SK-N-SH (cell line): ENCODE data around the gene RAI1. TPM values are rescaled to one million over a fixed set of nuclear protein-coding genes. Genes with fewer than 3 reads are reported as not detected.

Experiments used
- CTCF ChIA-PET: fragments of 300-600, 350-600 bp; formaldehyde crosslinking; extraction: SDS; loops from one replicate; lab custom pipeline; 2021; lab: Yijun Ruan, JAX
- POLR2A ChIA-PET: fragments of 350-600 bp; sonication (Branson Sonifier 250); formaldehyde crosslinking; extraction: SDS; loops from one replicate; lab custom pipeline; 2020; ENCODE audit warnings: antibody characterized with exemption, inconsistent platforms; lab: Yijun Ruan, JAX
- DNase-seq: peaks from one replicate; pipeline ENCODE4 v3.0.0; 2012
- H2AFZ ChIP-seq: fragments of 200-600 bp; sonication (generic); 2 replicates; pipeline ENCODE4 v1.8.1; 2016; ENCODE audit warnings: antibody characterized with exemption, mild to moderate bottlenecking, low read depth
- H3F3A ChIP-seq: fragments of 200-600 bp; sonication (generic); replicated peaks from 2 replicates; pipeline ENCODE3; 2016; ENCODE audit warnings: antibody characterized with exemption, mild to moderate bottlenecking; ENCODE audit not compliant: insufficient read depth
- H3K27ac ChIP-seq, 2 experiments: fragments of 200-500 bp in 1 of 2; fragments of 200-600 bp in 1 of 2; sonication (Bioruptor generic) in 1 of 2; sonication (generic), shearing (Covaris generic) in 1 of 2; 2 replicates each; pipeline versions ENCODE4 v1.5.1 to v1.6.1; 2014 to 2016; ENCODE audit warnings: low read depth in 2 of 2, inconsistent platforms in 1 of 2, low read length in 1 of 2, mild to moderate bottlenecking in 1 of 2, mixed read lengths in 1 of 2
- H3K27me3 ChIP-seq: fragments of 200-600 bp; sonication (generic), shearing (Covaris generic); 2 replicates; pipeline ENCODE4 v1.6.1; 2016; ENCODE audit warnings: mixed run types; ENCODE audit not compliant: insufficient read depth
- H3K36me3 ChIP-seq, 2 experiments: fragments of 200-500 bp in 1 of 2; fragments of 200-600 bp in 1 of 2; sonication (Bioruptor generic) in 1 of 2; sonication (generic) in 1 of 2; replicated peaks in 1 of 2; 2 replicates each; pipeline versions ENCODE3 to v1.5.1; 2014 to 2016; ENCODE audit warnings: low read length in 1 of 2, mild to moderate bottlenecking in 1 of 2; ENCODE audit not compliant: insufficient read depth in 2 of 2, control insufficient read depth in 1 of 2
- H3K4me1 ChIP-seq, 2 experiments: fragments of 200-500 bp in 1 of 2; fragments of 200-600 bp in 1 of 2; sonication (Bioruptor generic) in 1 of 2; sonication (generic), shearing (Covaris generic) in 1 of 2; 2 replicates each; pipeline versions ENCODE4 v1.5.1 to v1.6.1; 2014 to 2016; ENCODE audit warnings: low read depth in 1 of 2, low read length in 1 of 2, mixed run types in 1 of 2; ENCODE audit not compliant: insufficient read depth in 2 of 2, control insufficient read depth in 1 of 2
- H3K4me2 ChIP-seq: fragments of 200-600 bp; sonication (generic), shearing (Covaris generic); 2 replicates; pipeline ENCODE4 v1.6.1; 2017; ENCODE audit warnings: mixed run types
- H3K4me3 ChIP-seq, 2 experiments: fragments of 200-500 bp in 1 of 2; fragments of 200-600 bp in 1 of 2; sonication (Bioruptor generic) in 1 of 2; sonication (generic), shearing (Covaris generic) in 1 of 2; 2 replicates each; pipeline versions ENCODE4 v1.5.1 to v1.8.1; 2014 to 2016; ENCODE audit warnings: low read depth in 2 of 2, inconsistent platforms in 1 of 2, low read length in 1 of 2, mild to moderate bottlenecking in 1 of 2, mixed read lengths in 1 of 2, moderate library complexity in 1 of 2
- H3K79me2 ChIP-seq: fragments of 200-600 bp; sonication (generic); 2 replicates; pipeline ENCODE4 v1.8.1; 2017; ENCODE audit warnings: mild to moderate bottlenecking; ENCODE audit not compliant: insufficient read depth
- H3K9ac ChIP-seq: fragments of 200-600 bp; sonication (generic); 2 replicates; pipeline ENCODE4 v1.6.1; 2017; ENCODE audit warnings: mixed run types
- H3K9me2 ChIP-seq: fragments of 200-600 bp; sonication (generic); 2 replicates; pipeline ENCODE4 v1.6.1; 2017; ENCODE audit warnings: mixed run types
- H3K9me3 ChIP-seq: fragments of 200-600 bp; sonication (generic); 2 replicates; pipeline ENCODE4 v1.6.1; 2017; ENCODE audit warnings: mixed run types, mild to moderate bottlenecking, moderate library complexity
- H4K20me1 ChIP-seq: fragments of 200-600 bp; sonication (generic); 2 replicates; pipeline ENCODE4 v1.6.1; 2017; ENCODE audit warnings: mild to moderate bottlenecking, mixed run types; ENCODE audit not compliant: insufficient read depth
- FOXJ3 ChIP-seq: sonication (generic); formaldehyde crosslinking; IDR thresholded peaks from 2 replicates; pipeline ENCODE4 v1.5.1; 2020; ENCODE audit warnings: mild to moderate bottlenecking, missing genetic modification reagents
- GABPA ChIP-seq: IDR thresholded peaks from 2 replicates; pipeline ENCODE4 v1.4.0; 2012; ENCODE audit warnings: low read depth, mild to moderate bottlenecking
- SMC3 ChIP-seq: IDR thresholded peaks from 2 replicates; pipeline ENCODE4 v1.6.1; 2012; ENCODE audit warnings: low read depth, low read length, improper control_type of control experiment
- WGBS: methylation state at CpG from one replicate; pipeline ENCODE4 v1.1.6; 2017; ENCODE audit warnings: low lambda C conversion rate; 5-methylcytosine and 5-hydroxymethylcytosine counted together
- polyA plus RNA-seq, 3 experiments: library from polyadenylated mRNA; depleted of rRNA; stranded (reverse); fragments of >200 nt; gene quantifications; 2 replicates each; pipeline ENCODE4 v1.2.3, GENCODE V29; 2012
- TF ChIP-seq, protein P1 (sequence below): fragments of 200-600 bp; sonication (generic); IDR thresholded peaks from 2 replicates; pipeline ENCODE4 v1.6.1; 2017; ENCODE audit warnings: antibody characterized with exemption, mild to moderate bottlenecking, moderate library complexity
- TF ChIP-seq, protein P2 (sequence below): IDR thresholded peaks from 2 replicates; pipeline ENCODE4; 2012
- TF ChIP-seq, protein P3 (sequence below): IDR thresholded peaks from 2 replicates; pipeline ENCODE4 v1.4.0; 2012; ENCODE audit warnings: low read depth, borderline replicate concordance
- TF ChIP-seq, protein P4 (sequence below): fragments of 150-350 bp; IDR thresholded peaks from 2 replicates; pipeline ENCODE4 v1.6.1; 2016; ENCODE audit warnings: mild to moderate bottlenecking, low read depth, low read length

The RAI1 gene
- polyA plus RNA-seq, 1 of the 3 experiments (the other 2 are of a cell fraction): 4.7 TPM

DNA sequence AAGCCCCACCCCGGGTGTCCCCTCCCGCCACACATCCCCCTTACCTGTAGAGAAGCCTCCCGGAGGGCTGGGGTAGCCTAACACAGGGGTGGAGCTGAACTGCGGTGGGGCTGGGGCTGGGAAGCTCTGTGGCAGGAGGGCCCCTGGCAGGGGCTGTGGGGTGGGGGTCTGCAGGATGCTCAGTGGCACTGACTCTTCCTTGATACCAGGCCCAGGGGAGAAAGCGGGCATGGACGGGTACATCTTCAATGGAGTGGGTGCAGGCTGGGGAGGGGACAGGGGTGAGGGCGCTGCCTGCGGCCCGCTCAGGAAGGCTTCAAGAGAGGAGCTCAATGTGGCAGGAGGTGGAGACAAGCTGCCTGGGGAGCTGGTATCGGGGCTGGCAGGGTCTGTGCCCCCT, 138.8 kb downstream of the RAI1 start (continued):
- TF ChIP-seq, protein P1, sequence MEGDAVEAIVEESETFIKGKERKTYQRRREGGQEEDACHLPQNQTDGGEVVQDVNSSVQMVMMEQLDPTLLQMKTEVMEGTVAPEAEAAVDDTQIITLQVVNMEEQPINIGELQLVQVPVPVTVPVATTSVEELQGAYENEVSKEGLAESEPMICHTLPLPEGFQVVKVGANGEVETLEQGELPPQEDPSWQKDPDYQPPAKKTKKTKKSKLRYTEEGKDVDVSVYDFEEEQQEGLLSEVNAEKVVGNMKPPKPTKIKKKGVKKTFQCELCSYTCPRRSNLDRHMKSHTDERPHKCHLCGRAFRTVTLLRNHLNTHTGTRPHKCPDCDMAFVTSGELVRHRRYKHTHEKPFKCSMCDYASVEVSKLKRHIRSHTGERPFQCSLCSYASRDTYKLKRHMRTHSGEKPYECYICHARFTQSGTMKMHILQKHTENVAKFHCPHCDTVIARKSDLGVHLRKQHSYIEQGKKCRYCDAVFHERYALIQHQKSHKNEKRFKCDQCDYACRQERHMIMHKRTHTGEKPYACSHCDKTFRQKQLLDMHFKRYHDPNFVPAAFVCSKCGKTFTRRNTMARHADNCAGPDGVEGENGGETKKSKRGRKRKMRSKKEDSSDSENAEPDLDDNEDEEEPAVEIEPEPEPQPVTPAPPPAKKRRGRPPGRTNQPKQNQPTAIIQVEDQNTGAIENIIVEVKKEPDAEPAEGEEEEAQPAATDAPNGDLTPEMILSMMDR: no peak
- no peak for TF ChIP-seq FOXJ3 (CRISPR knock-in tag)
- TF ChIP-seq GABPA: no peak
- TF ChIP-seq, protein P2, sequence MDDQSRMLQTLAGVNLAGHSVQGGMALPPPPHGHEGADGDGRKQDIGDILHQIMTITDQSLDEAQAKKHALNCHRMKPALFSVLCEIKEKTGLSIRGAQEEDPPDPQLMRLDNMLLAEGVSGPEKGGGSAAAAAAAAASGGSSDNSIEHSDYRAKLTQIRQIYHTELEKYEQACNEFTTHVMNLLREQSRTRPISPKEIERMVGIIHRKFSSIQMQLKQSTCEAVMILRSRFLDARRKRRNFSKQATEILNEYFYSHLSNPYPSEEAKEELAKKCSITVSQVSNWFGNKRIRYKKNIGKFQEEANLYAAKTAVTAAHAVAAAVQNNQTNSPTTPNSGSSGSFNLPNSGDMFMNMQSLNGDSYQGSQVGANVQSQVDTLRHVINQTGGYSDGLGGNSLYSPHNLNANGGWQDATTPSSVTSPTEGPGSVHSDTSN: no peak
- TF ChIP-seq SMC3: no peak

DNA sequence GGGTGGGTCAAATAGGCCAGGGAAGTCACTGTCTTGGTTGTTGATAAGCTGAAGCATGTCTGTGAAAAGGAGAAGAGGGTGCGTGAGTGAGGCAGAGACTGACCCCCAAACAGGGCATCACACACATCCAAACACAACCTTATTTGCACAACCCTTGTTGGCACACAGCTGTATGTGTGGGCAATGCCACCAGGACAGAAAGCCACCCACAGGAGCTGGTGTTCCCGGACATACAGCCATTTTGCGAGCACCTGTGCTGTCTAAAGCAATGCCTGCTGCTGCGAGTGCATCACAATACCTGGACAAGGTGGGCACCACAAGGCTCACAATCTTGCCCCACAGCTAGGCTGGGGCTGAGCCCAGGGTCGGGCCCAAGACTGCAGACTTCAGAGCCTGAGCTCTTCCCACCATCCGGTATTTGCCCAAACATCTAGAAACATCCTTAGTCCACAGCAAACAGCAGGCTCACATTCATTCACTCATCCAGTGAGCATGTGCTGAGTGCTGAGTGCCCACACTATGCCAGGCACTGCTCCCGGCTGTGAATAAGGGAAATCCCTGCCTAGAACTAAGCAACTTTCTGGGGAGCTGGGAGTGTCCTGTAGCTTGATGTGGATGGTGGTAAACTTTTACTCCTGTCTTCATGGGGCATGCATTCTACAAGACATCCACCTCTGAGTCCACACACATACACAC, 139.4 kb downstream of the RAI1 start:
- Histone ChIP-seq H4K20me1 (peaks cover 7% of the 10 kb centered on the region; the same call in 1 of the 2 replicates), H3K27me3 (no peaks in the 10 kb centered on the region), H3K9me2 (no peaks in the 10 kb centered on the region), H3K9ac (no peak overlapping the region), H3K4me2 (no peak overlapping the region), H2AFZ (no peak overlapping the region), H3K36me3 (peaks cover 0 to 34% of the 10 kb centered on the region in 2 experiments), H3K27ac (peak overlapping the region in 1 of 2 experiments; percentile 86; a peak in 1 of 4 replicates), H3K4me1 (peaks cover 40 to 94% of the 10 kb centered on the region in 2 experiments), H3F3A (peaks cover 9% of the 10 kb centered on the region), H3K9me3 (no peaks in the 10 kb centered on the region), H3K4me3 (no peak overlapping the region; a peak in 1 of 4 replicates)
- no peak for DNase-seq
- WGBS: 91% methylated on average over 5 of the region's 7 CpGs
- ChIA-PET POLR2A (interaction anchor here (0.9 to 1.2 kb wide), 2 partner anchors 9 to 16 kb away, joined by 3 to 7 read pairs; partner anchors contain the start of gene SREBF1), CTCF (interaction anchor here (0.7 to 5.6 kb wide), 7 partner anchors 8 to 213 kb away, joined by 3 to 32 read pairs (median 7); no protein-coding TSS in a partner anchor)
- TF ChIP-seq, protein P3, sequence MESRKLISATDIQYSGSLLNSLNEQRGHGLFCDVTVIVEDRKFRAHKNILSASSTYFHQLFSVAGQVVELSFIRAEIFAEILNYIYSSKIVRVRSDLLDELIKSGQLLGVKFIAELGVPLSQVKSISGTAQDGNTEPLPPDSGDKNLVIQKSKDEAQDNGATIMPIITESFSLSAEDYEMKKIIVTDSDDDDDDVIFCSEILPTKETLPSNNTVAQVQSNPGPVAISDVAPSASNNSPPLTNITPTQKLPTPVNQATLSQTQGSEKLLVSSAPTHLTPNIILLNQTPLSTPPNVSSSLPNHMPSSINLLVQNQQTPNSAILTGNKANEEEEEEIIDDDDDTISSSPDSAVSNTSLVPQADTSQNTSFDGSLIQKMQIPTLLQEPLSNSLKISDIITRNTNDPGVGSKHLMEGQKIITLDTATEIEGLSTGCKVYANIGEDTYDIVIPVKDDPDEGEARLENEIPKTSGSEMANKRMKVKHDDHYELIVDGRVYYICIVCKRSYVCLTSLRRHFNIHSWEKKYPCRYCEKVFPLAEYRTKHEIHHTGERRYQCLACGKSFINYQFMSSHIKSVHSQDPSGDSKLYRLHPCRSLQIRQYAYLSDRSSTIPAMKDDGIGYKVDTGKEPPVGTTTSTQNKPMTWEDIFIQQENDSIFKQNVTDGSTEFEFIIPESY: no peak
- no peak for TF ChIP-seq SMC3
- TF ChIP-seq, protein P4, sequence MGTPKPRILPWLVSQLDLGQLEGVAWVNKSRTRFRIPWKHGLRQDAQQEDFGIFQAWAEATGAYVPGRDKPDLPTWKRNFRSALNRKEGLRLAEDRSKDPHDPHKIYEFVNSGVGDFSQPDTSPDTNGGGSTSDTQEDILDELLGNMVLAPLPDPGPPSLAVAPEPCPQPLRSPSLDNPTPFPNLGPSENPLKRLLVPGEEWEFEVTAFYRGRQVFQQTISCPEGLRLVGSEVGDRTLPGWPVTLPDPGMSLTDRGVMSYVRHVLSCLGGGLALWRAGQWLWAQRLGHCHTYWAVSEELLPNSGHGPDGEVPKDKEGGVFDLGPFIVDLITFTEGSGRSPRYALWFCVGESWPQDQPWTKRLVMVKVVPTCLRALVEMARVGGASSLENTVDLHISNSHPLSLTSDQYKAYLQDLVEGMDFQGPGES: no peak
- TF ChIP-seq, all 33 proteins: peak for 0
- no peaks in the 10 kb centered on the region for H3K79me2 ChIP-seq
